ENCODE data around the gene UNC5A.

UNC5A gene

GRCh38 chr5:176848651-176849050 lies 38.3 kb downstream of the UNC5A start:
- Histone ChIP-seq H3K27me3 (ENCODE audit: control insufficient read depth, insufficient read depth, low read length) (peaks cover 18% of the 10 kb centered on the region; the same call in 1 of the 2 replicates), H3K9me3 (ENCODE audit: control insufficient read depth, insufficient read depth, low read depth, low read length) (no peaks in the 10 kb centered on the region), H3K4me1 (ENCODE audit: control insufficient read depth, insufficient read depth, low read length) (no peaks in the 10 kb centered on the region), H3K27ac (ENCODE audit: low read depth, low read length) (no peak overlapping the region), H3K36me3 (ENCODE audit: control insufficient read depth, insufficient read depth, low read length) (no peaks in the 10 kb centered on the region), H3K9ac (ENCODE audit: low read length) (no peak overlapping the region), H3K4me3 (ENCODE audit: low read depth, low read length) (no peak overlapping the region)

GRCh38 chr5:176849611-176850227 lies 39.4 kb downstream of the UNC5A start:
- H3K9ac ChIP-seq (ENCODE audit: low read length): no peak overlapping the region
- no peaks in the 10 kb centered on the region for H3K9me3 ChIP-seq (ENCODE audit: control insufficient read depth, insufficient read depth, low read depth, low read length)
- H3K36me3 ChIP-seq (ENCODE audit: control insufficient read depth, insufficient read depth, low read length): no peaks in the 10 kb centered on the region
- H3K4me3 ChIP-seq (ENCODE audit: low read depth, low read length): no peak overlapping the region
- H3K27ac ChIP-seq (ENCODE audit: low read depth, low read length): no peak overlapping the region
- no peaks in the 10 kb centered on the region for H3K4me1 ChIP-seq (ENCODE audit: control insufficient read depth, insufficient read depth, low read length)
- H3K27me3 ChIP-seq (ENCODE audit: control insufficient read depth, insufficient read depth, low read length): peaks cover 16% of the 10 kb centered on the region; the same call in 1 of the 2 replicates

- peaks cover 15% of the 10 kb centered on the region; the same call in 1 of the 2 replicates for H3K27me3 ChIP-seq (ENCODE audit: control insufficient read depth, insufficient read depth, low read length)
- H3K27ac ChIP-seq (ENCODE audit: low read depth, low read length): no peak overlapping the region
- H3K4me3 ChIP-seq (ENCODE audit: low read depth, low read length): no peak overlapping the region
- H3K9ac ChIP-seq (ENCODE audit: low read length): no peak overlapping the region
- H3K36me3 ChIP-seq (ENCODE audit: control insufficient read depth, insufficient read depth, low read length): no peaks in the 10 kb centered on the region
- no peaks in the 10 kb centered on the region for H3K4me1 ChIP-seq (ENCODE audit: control insufficient read depth, insufficient read depth, low read length)
- no peaks in the 10 kb centered on the region for H3K9me3 ChIP-seq (ENCODE audit: control insufficient read depth, insufficient read depth, low read depth, low read length)
Observed at GRCh38 chr5:176850371-176851245, 40.2 kb downstream of the UNC5A start.

- H3K27ac ChIP-seq (ENCODE audit: low read depth, low read length): no peak overlapping the region
- no peaks in the 10 kb centered on the region for H3K4me1 ChIP-seq (ENCODE audit: control insufficient read depth, insufficient read depth, low read length)
- peaks cover 15% of the 10 kb centered on the region; the same call in 1 of the 2 replicates for H3K27me3 ChIP-seq (ENCODE audit: control insufficient read depth, insufficient read depth, low read length)
- H3K9me3 ChIP-seq (ENCODE audit: control insufficient read depth, insufficient read depth, low read depth, low read length): no peaks in the 10 kb centered on the region
- no peaks in the 10 kb centered on the region for H3K36me3 ChIP-seq (ENCODE audit: control insufficient read depth, insufficient read depth, low read length)
- H3K4me3 ChIP-seq (ENCODE audit: low read depth, low read length): no peak overlapping the region
- H3K9ac ChIP-seq (ENCODE audit: low read length): no peak overlapping the region
Observed at GRCh38 chr5:176851380-176851779, 41.0 kb downstream of the UNC5A start.

- Histone ChIP-seq H3K9me3 (ENCODE audit: control insufficient read depth, insufficient read depth, low read depth, low read length) (no peaks in the 10 kb centered on the region), H3K9ac (ENCODE audit: low read length) (no peak overlapping the region), H3K36me3 (ENCODE audit: control insufficient read depth, insufficient read depth, low read length) (no peaks in the 10 kb centered on the region), H3K27me3 (ENCODE audit: control insufficient read depth, insufficient read depth, low read length) (peaks cover 10% of the 10 kb centered on the region; the same call in 1 of the 2 replicates), H3K4me1 (ENCODE audit: control insufficient read depth, insufficient read depth, low read length) (no peaks in the 10 kb centered on the region), H3K4me3 (ENCODE audit: low read depth, low read length) (no peak overlapping the region), H3K27ac (ENCODE audit: low read depth, low read length) (no peak overlapping the region)
Observed at GRCh38 chr5:176851871-176852658, 41.7 kb downstream of the UNC5A start.

- no peak overlapping the region for H3K27ac ChIP-seq (ENCODE audit: low read depth, low read length)
- no peaks in the 10 kb centered on the region for H3K9me3 ChIP-seq (ENCODE audit: control insufficient read depth, insufficient read depth, low read depth, low read length)
- no peak overlapping the region for H3K4me3 ChIP-seq (ENCODE audit: low read depth, low read length)
- no peak overlapping the region for H3K9ac ChIP-seq (ENCODE audit: low read length)
- peaks cover 13% of the 10 kb centered on the region; the same call in 1 of the 2 replicates for H3K27me3 ChIP-seq (ENCODE audit: control insufficient read depth, insufficient read depth, low read length)
- no peaks in the 10 kb centered on the region for H3K4me1 ChIP-seq (ENCODE audit: control insufficient read depth, insufficient read depth, low read length)
- H3K36me3 ChIP-seq (ENCODE audit: control insufficient read depth, insufficient read depth, low read length): no peaks in the 10 kb centered on the region
Observed at GRCh38 chr5:176853151-176853778, 42.9 kb downstream of the UNC5A start.

- H3K9me3 ChIP-seq (ENCODE audit: control insufficient read depth, insufficient read depth, low read depth, low read length): no peaks in the 10 kb centered on the region
- no peak overlapping the region for H3K4me3 ChIP-seq (ENCODE audit: low read depth, low read length)
- H3K27me3 ChIP-seq (ENCODE audit: control insufficient read depth, insufficient read depth, low read length): peaks cover 14% of the 10 kb centered on the region; the same call in 1 of the 2 replicates
- no peaks in the 10 kb centered on the region for H3K36me3 ChIP-seq (ENCODE audit: control insufficient read depth, insufficient read depth, low read length)
- no peak overlapping the region for H3K9ac ChIP-seq (ENCODE audit: low read length)
- H3K4me1 ChIP-seq (ENCODE audit: control insufficient read depth, insufficient read depth, low read length): no peaks in the 10 kb centered on the region
- H3K27ac ChIP-seq (ENCODE audit: low read depth, low read length): no peak overlapping the region
Observed at GRCh38 chr5:176854164-176854563, 43.8 kb downstream of the UNC5A start.

- H3K9ac ChIP-seq (ENCODE audit: low read length): no peak overlapping the region
- H3K4me3 ChIP-seq (ENCODE audit: low read depth, low read length): no peak overlapping the region
- no peaks in the 10 kb centered on the region for H3K4me1 ChIP-seq (ENCODE audit: control insufficient read depth, insufficient read depth, low read length)
- H3K27me3 ChIP-seq (ENCODE audit: control insufficient read depth, insufficient read depth, low read length): peaks cover 12% of the 10 kb centered on the region; the same call in 1 of the 2 replicates
- H3K36me3 ChIP-seq (ENCODE audit: control insufficient read depth, insufficient read depth, low read length): no peaks in the 10 kb centered on the region
- H3K27ac ChIP-seq (ENCODE audit: low read depth, low read length): no peak overlapping the region
- H3K9me3 ChIP-seq (ENCODE audit: control insufficient read depth, insufficient read depth, low read depth, low read length): no peaks in the 10 kb centered on the region
Observed at GRCh38 chr5:176855598-176855997, 45.2 kb downstream of the UNC5A start.

GRCh38 chr5:176856746-176857145 lies 46.4 kb downstream of the UNC5A start:
- Histone ChIP-seq H3K27me3 (ENCODE audit: control insufficient read depth, insufficient read depth, low read length) (peaks cover 12% of the 10 kb centered on the region; the same call in 1 of the 2 replicates), H3K4me3 (ENCODE audit: low read depth, low read length) (no peak overlapping the region)

GRCh38 chr5:176857216-176857893 lies 47.0 kb downstream of the UNC5A start:
- Histone ChIP-seq H3K4me1 (ENCODE audit: control insufficient read depth, insufficient read depth, low read length) (0 out of 2 replicates have a peak, but pooled peaks cover 8% of the 10 kb centered on the region), H3K9me3 (ENCODE audit: control insufficient read depth, insufficient read depth, low read depth, low read length) (no peaks in the 10 kb centered on the region), H3K36me3 (ENCODE audit: control insufficient read depth, insufficient read depth, low read length) (no peaks in the 10 kb centered on the region), H3K27ac (ENCODE audit: low read depth, low read length) (no peak overlapping the region), H3K27me3 (ENCODE audit: control insufficient read depth, insufficient read depth, low read length) (peaks cover 18% of the 10 kb centered on the region; the same call in 1 of the 2 replicates), H3K9ac (ENCODE audit: low read length) (no peak overlapping the region), H3K4me3 (ENCODE audit: low read depth, low read length) (no peak overlapping the region)

More at GRCh38 chr5:176856746-176857145, 46.4 kb downstream of the UNC5A start:
- Histone ChIP-seq H3K4me1 (ENCODE audit: control insufficient read depth, insufficient read depth, low read length) (0 out of 2 replicates have a peak, but pooled peaks cover 6% of the 10 kb centered on the region), H3K27ac (ENCODE audit: low read depth, low read length) (no peak overlapping the region), H3K9ac (ENCODE audit: low read length) (no peak overlapping the region), H3K9me3 (ENCODE audit: control insufficient read depth, insufficient read depth, low read depth, low read length) (no peaks in the 10 kb centered on the region), H3K36me3 (ENCODE audit: control insufficient read depth, insufficient read depth, low read length) (no peaks in the 10 kb centered on the region)
